NAMALWA (cell line): ENCODE results near the gene HS3ST1.
A peak's percentile ranks its signal among the peaks of the same experiment; 100 is the strongest.

Experiments used
- DNase-seq: peaks from one replicate; pipeline ENCODE4 v3.0.0-alpha.2; 2015; ENCODE audit warnings: low spot score

Gene HS3ST1

GRCh38 chr4:11428231-11428898, at the start of gene HS3ST1:
Gene HS3ST1, minus strand, starts transcription at chr4:11428894. Its CDS starts 28,889 bp downstream, at chr4:11400005.
- no peak for DNase-seq

GRCh38 chr4:11475871-11476270, 47.2 kb upstream of the HS3ST1 start:
- DNase-seq: no peak

- DNase-seq: no peak
Measured at GRCh38 chr4:11474146-11474545, 45.5 kb upstream of the HS3ST1 start.

GRCh38 chr4:11472535-11472934, 43.8 kb upstream of the HS3ST1 start:
- no peak for DNase-seq

- peak; percentile 52 for DNase-seq
Measured at GRCh38 chr4:11471618-11472017, 42.9 kb upstream of the HS3ST1 start.

GRCh38 chr4:11471046-11471441, 42.4 kb upstream of the HS3ST1 start:
- DNase-seq: no peak

GRCh38 chr4:11470438-11471045, 41.8 kb upstream of the HS3ST1 start:
- no peak for DNase-seq

- no peak for DNase-seq
Measured at GRCh38 chr4:11469650-11470437, 41.1 kb upstream of the HS3ST1 start.

GRCh38 chr4:11468901-11469300, 40.2 kb upstream of the HS3ST1 start:
- DNase-seq: no peak

- no peak for DNase-seq
Measured at GRCh38 chr4:11467931-11468330, 39.2 kb upstream of the HS3ST1 start.

GRCh38 chr4:11463707-11464106, 35.0 kb upstream of the HS3ST1 start:
- no peak for DNase-seq

GRCh38 chr4:11456401-11456800, 27.7 kb upstream of the HS3ST1 start:
- no peak for DNase-seq

GRCh38 chr4:11455201-11455835, 26.6 kb upstream of the HS3ST1 start:
- DNase-seq: no peak

GRCh38 chr4:11451716-11452115, 23.0 kb upstream of the HS3ST1 start:
- DNase-seq: no peak

GRCh38 chr4:11446155-11446811, 17.6 kb upstream of the HS3ST1 start:
- no peak for DNase-seq

- no peak for DNase-seq
Measured at GRCh38 chr4:11441194-11441556, 12.5 kb upstream of the HS3ST1 start.

GRCh38 chr4:11440481-11441193, 11.9 kb upstream of the HS3ST1 start:
- no peak for DNase-seq

- no peak for DNase-seq
Measured at GRCh38 chr4:11439836-11440235, 11.1 kb upstream of the HS3ST1 start.

GRCh38 chr4:11438647-11439046, 10.0 kb upstream of the HS3ST1 start:
- DNase-seq: no peak

- DNase-seq: peak; percentile 20
Measured at GRCh38 chr4:11436673-11437072, 8.0 kb upstream of the HS3ST1 start.

- DNase-seq: peak; percentile 20
Measured at GRCh38 chr4:11436084-11436483, 7.4 kb upstream of the HS3ST1 start.

- no peak for DNase-seq
Measured at GRCh38 chr4:11435557-11435956, 6.9 kb upstream of the HS3ST1 start.
